Aorta (tissue), 5 donors: ENCODE measurements around the gene CAMK2G. TPM values are rescaled to one million over a fixed set of nuclear protein-coding genes. Genes with fewer than 3 reads are reported as not detected.

Source experiments
- ATAC-seq: fragments of 200-7000 bp; cut with Tn5 transposase; one replicate; pipeline ENCODE4 v1.9.1; 2022; ENCODE audit warnings: moderate library complexity; ENCODE audit not compliant: low FRiP score
- DNase-seq, 2 donors: peaks; one replicate each; pipeline ENCODE4 v3.0.0-alpha.2; 2020
- H3K27ac ChIP-seq, 2 donors: one replicate each; pipeline ENCODE4 v1.5.1; 2013; ENCODE audit warnings: low read length in 2 of 2, mild to moderate bottlenecking in 2 of 2, moderate library complexity in 2 of 2, control low read depth in 1 of 2, inconsistent platforms in 1 of 2, low read depth in 1 of 2
- H3K27me3 ChIP-seq, 2 donors: one replicate each; pipeline ENCODE4 v1.6.1; 2013; ENCODE audit warnings: control low read depth in 1 of 2, low read length in 1 of 2, mild to moderate bottlenecking in 1 of 2, moderate library complexity in 1 of 2; ENCODE audit not compliant: insufficient read depth in 2 of 2, control insufficient read depth in 1 of 2
- H3K36me3 ChIP-seq, 2 donors: one replicate each; pipeline ENCODE4 v1.6.1; 2013; ENCODE audit warnings: control low read depth in 1 of 2, low read length in 1 of 2, mild to moderate bottlenecking in 1 of 2; ENCODE audit not compliant: insufficient read depth in 2 of 2, control insufficient read depth in 1 of 2
- H3K4me1 ChIP-seq, 2 donors: one replicate each; pipeline ENCODE4 v1.6.1; 2013; ENCODE audit warnings: low read length in 2 of 2, control low read depth in 1 of 2, mild to moderate bottlenecking in 1 of 2, moderate library complexity in 1 of 2; ENCODE audit not compliant: insufficient read depth in 2 of 2, control insufficient read depth in 1 of 2
- H3K4me3 ChIP-seq, 2 donors: one replicate each; pipeline ENCODE4 v1.5.1; 2013; ENCODE audit warnings: low read length in 2 of 2, control low read depth in 1 of 2, mild to moderate bottlenecking in 1 of 2
- H3K9me3 ChIP-seq: one replicate; pipeline ENCODE4 v1.6.1; 2013; ENCODE audit warnings: mild to moderate bottlenecking, low read length; ENCODE audit not compliant: control insufficient read depth
- WGBS, 2 donors: extraction: QIAGEN DNeasy Blood & Tissue Kit; methylation state at CpG; one replicate each; pipeline ENCODE4 v1.1.7; 2013; 5-methylcytosine and 5-hydroxymethylcytosine counted together
- intact Hi-C, 2 donors: fragments of 100-400 bp; cut with DNase I; formaldehyde crosslinking; loops; one replicate each; pipeline versions ENCODE4 v1.14.2 to v1.15.0; 2022
- polyA plus RNA-seq, 2 donors: library from polyadenylated mRNA; stranded (reverse); fragments of 200-250 nt; gene quantifications; one replicate each; pipeline ENCODE4 v1.2.3, GENCODE V29; 2013
- total RNA-seq, 2 donors: library from RNA; stranded (reverse); fragmentation: NEBNext Ultra II Directional; extraction: Animal tissue kit (Norgen Biotek cat#: 25700); gene quantifications; one replicate each; pipeline ENCODE4 v1.2.1, GENCODE V29; 2021
- donor health status: healthy with polysubstance abuse.
- donor health status: Bipolar disorder and iron deficiency.
- donor health status: DM: no; HTN: no; CAD: no.
- donor health status: DM: no; HTN: no; CAD: no.
- donor health status: DM: yes; HTN: yes; CAD: no.

Gene CAMK2G
- total and polyA plus RNA-seq, 4 donors = 37.1 to 76.7 (median 70.8) TPM

DNA sequence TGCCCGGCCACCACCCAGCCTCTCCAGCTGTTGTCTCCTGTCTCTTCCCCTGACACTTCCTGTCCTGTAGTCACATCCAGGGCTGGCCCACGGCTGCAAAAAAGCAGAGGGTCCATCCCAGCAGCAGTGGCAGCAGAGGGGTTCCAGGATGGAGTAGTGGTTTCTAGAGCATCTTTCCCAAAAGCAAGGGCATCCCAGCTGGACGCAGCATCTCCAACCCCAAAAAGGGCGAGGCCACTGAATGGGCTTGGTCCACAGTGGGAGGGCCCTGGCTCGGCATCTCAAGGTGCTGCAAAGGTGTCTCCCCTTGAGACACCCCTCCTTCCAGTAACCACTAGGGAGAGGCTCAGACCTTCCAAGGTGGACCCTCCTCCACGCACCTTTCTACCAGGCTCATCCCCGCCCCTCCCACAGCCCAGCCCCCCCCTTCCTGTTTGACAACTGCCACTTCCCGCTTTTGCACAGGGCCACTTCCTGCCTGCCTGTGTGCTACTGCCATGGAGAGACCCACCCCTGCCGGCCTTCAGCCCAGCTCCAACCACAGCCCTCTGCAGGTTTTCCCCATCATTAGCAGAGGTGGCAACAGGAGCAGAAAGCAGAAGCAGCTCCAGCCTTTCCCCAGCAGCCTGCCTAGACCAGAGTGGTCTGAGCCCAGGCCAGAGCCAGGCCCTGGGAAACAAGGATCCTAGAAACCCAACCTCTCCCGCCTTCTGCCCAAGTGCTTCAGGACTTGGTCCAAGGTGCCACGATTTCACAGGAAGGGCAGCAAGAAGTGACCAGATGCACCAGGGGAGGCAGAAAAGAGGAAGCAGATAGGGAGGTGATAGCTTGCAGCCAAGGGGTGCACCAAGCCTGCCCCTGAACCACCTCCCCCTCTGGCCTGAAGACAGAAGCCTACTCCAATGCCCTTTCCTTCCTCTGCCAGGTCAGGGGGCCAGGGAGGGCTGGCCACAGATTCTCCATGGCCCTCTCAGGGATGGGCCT, 8.6 kb downstream of the CAMK2G start:
- DNase-seq = peak in 1 of 2 donors; percentile 78
- intact Hi-C loops = no loop called here
- no peaks in the 10 kb centered on the region for H3K27me3 ChIP-seq
- WGBS, 2 donors = 72 to 74% methylated on average over 9 to 11 of the region's 11 CpGs
- peaks cover 0 to 3% of the 10 kb centered on the region in 2 donors for H3K4me1 ChIP-seq
- H3K27ac ChIP-seq = peak overlapping the region in 1 of 2 donors; percentile 71
- H3K4me3 ChIP-seq = no peak overlapping the region
- no peaks in the 10 kb centered on the region for H3K9me3 ChIP-seq
- peak; percentile 49 for ATAC-seq
- H3K36me3 ChIP-seq = peaks cover 0 to 9% of the 10 kb centered on the region in 2 donors

DNA sequence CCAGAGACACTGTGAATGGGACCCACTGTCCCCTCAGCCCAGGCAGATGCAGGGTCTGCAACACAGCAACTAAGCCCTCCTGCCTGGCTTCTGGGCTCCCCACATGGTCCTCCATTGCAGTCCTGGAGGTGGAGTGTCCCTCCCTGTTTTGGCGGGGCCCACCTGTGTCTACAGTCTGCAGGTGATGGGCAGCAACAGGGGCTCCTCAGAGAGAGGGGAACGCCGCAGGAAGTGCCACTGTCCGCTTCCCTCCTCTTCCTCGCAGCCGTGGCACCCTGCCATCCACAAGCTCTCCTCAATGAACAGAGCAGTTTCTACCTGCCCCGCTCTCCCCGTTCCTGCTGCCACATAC, 9.3 kb downstream of the CAMK2G start:
- Histone ChIP-seq H3K4me1 (peaks cover 0 to 3% of the 10 kb centered on the region in 2 donors), H3K4me3 (no peak overlapping the region), H3K9me3 (no peaks in the 10 kb centered on the region), H3K27ac (peak overlapping the region in 1 of 2 donors; percentile 71), H3K36me3 (peaks cover 0 to 5% of the 10 kb centered on the region in 2 donors), H3K27me3 (no peaks in the 10 kb centered on the region)
- ATAC-seq (no peak), DNase-seq (no peak)
- intact Hi-C loops = no loop called here
- 89 to 90% methylated on average over 8 of the region's 8 CpGs for WGBS, 2 donors

DNA sequence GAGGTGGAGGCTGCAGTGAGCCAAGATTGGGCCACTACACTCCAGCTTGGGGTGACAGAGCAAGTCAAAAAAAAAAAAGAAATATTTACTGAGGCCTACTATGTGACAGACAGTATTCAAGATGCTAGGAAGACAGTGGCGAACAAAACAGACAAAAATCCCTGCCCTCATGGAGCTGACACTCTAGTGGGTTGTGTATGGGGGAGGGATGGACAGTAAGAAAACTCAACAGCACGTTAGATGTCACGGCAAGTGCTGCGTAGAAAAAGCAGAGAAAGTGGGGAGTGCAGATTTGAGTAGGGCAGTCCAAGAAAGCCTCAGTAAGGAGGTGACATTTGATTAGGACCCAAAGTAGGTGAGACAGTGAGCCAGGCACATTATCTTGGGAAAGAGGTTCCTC, 10.1 kb downstream of the CAMK2G start:
- 96% methylated on average over 4 of the region's 4 CpGs for WGBS, 2 donors
- Histone ChIP-seq H3K27me3 (no peaks in the 10 kb centered on the region), H3K4me1 (peaks cover 0 to 3% of the 10 kb centered on the region in 2 donors), H3K36me3 (peaks cover 0 to 5% of the 10 kb centered on the region in 2 donors), H3K4me3 (no peak overlapping the region), H3K9me3 (no peaks in the 10 kb centered on the region), H3K27ac (no peak overlapping the region)
- intact Hi-C loops = no loop called here
- DNase-seq (no peak), ATAC-seq (no peak)

GRCh38 chr10:73863039-73863817, 11.1 kb downstream of the CAMK2G start:
- H3K4me3 ChIP-seq = no peak overlapping the region
- peaks cover 0 to 3% of the 10 kb centered on the region in 2 donors for H3K4me1 ChIP-seq
- intact Hi-C loops = no loop called here
- H3K27me3 ChIP-seq = no peaks in the 10 kb centered on the region
- peak overlapping the region in 1 of 2 donors; percentile 6 for H3K27ac ChIP-seq
- no peak for ATAC-seq
- H3K9me3 ChIP-seq = no peaks in the 10 kb centered on the region
- WGBS, 2 donors = 62 to 73% methylated on average over 5 of the region's 5 CpGs
- peaks cover 0 to 5% of the 10 kb centered on the region in 2 donors for H3K36me3 ChIP-seq
- no peak for DNase-seq

- peaks cover under 1 to 3% of the 10 kb centered on the region in 2 donors for H3K4me1 ChIP-seq
- DNase-seq = no peak
- no peaks in the 10 kb centered on the region for H3K27me3 ChIP-seq
- H3K36me3 ChIP-seq = peaks cover 0 to 5% of the 10 kb centered on the region in 2 donors
- intact Hi-C loops = no loop called here
- H3K9me3 ChIP-seq = no peaks in the 10 kb centered on the region
- WGBS, 2 donors = 66 to 70% methylated on average over 8 of the region's 8 CpGs
- no peak overlapping the region for H3K27ac ChIP-seq
- ATAC-seq = no peak
- no peak overlapping the region for H3K4me3 ChIP-seq
These were observed 12.3 kb downstream of the CAMK2G start for GRCh38 chr10:73862011-73862410.

DNA sequence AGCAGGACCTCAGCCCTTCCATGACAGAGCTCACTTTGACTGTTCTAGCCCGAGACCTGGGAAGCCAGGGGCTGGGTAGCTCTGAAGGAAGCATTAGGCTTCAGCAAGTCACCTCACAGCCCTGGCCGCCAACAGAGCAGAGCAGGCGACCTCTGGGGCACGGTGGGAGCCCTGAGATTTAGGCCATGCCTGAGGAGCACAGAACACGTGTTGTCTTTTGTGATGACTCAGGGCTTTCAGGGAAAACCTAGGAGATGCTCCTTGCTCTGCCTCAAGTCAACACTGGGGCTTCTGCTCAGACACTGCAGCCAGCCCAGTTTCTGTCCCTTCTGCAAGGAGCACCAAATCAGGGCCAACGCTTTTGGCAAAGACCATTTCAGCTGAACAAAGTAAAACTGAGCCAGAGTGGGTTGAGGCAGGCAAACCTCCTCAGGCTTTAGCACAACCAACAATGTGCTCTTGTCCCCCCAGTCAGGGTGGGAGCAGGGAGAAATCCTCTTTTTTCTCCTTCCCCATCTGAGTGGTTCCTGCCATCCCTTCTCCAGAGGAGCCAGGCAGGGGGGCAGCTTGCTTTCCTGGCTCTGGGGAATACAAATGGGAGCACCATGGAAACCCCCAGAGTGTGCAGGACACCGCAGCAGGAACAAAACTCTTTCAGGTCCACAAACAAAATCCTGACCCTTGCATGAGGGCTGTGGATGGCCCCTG, 14.4 kb downstream of the CAMK2G start:
- intact Hi-C loops = no loop called here
- DNase-seq (no peak), ATAC-seq (peak; percentile 34)
- WGBS, 2 donors = 30 to 33% methylated on average over 7 of the region's 7 CpGs
- Histone ChIP-seq H3K9me3 (no peaks in the 10 kb centered on the region), H3K27ac (peak overlapping the region; percentile 32 to 73), H3K4me1 (peaks cover 0 to 2% of the 10 kb centered on the region in 2 donors), H3K36me3 (peaks cover 0 to under 1% of the 10 kb centered on the region in 2 donors), H3K27me3 (no peaks in the 10 kb centered on the region), H3K4me3 (no peak overlapping the region)

DNA sequence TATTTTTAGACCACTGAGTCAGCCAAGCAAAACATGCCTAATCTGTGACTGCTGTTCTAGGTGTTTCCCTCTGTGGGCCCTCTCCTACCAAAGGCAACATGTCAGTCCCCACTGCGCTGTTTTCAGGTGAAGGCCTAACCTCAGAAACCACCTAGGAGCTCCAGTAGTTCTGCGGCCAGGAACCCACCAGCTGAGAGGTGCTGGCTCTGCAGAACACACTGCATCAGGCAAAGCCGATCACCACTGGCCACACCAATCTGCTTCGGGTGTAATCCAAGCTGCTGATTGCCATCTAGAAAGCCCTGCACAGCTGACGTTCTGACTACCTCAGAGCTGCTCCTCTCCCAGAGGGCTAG, 14.9 kb downstream of the CAMK2G start:
- H3K4me3 ChIP-seq = no peak overlapping the region
- H3K9me3 ChIP-seq = no peaks in the 10 kb centered on the region
- peak overlapping the region; percentile 32 to 73 for H3K27ac ChIP-seq
- H3K27me3 ChIP-seq = no peaks in the 10 kb centered on the region
- ATAC-seq (peak; percentile 47), DNase-seq (peak in 1 of 2 donors; percentile 59)
- intact Hi-C loops = no loop called here
- H3K36me3 ChIP-seq = no peaks in the 10 kb centered on the region
- peaks cover 0 to 2% of the 10 kb centered on the region in 2 donors for H3K4me1 ChIP-seq
- 9 to 17% methylated on average over 5 of the region's 5 CpGs for WGBS, 2 donors

- Histone ChIP-seq H3K4me1 (peaks cover 0 to 2% of the 10 kb centered on the region in 2 donors), H3K9me3 (no peaks in the 10 kb centered on the region), H3K36me3 (no peaks in the 10 kb centered on the region), H3K4me3 (no peak overlapping the region), H3K27me3 (no peaks in the 10 kb centered on the region), H3K27ac (peak overlapping the region; percentile 70 to 75)
- intact Hi-C loops = no loop called here
- WGBS, 2 donors = 56 to 60% methylated on average over 13 of the region's 13 CpGs
- DNase-seq = peak in 1 of 2 donors; percentile 55
- no peak for ATAC-seq
These were observed 15.5 kb downstream of the CAMK2G start for GRCh38 chr10:73858750-73859427.
